Tibial nerve (tissue), 4 donors: ENCODE measurements around the gene RIMS3.

Experiments used
- CTCF ChIP-seq, 5 experiments: fragments of 200-600 bp in 3 of 5; fragments of 450-650 bp in 2 of 5; sonication (generic) in 3 of 5; IDR thresholded peaks; one replicate each; pipeline ENCODE4 v1.5.1; 2016 to 2019; ENCODE audit warnings: antibody characterized with exemption in 5 of 5, mild to moderate bottlenecking in 3 of 5, moderate library complexity in 2 of 5
- EP300 ChIP-seq, 2 donors: sonication (generic); formaldehyde crosslinking; IDR thresholded peaks; one replicate each; pipeline ENCODE4 v1.6.1; 2017; ENCODE audit warnings: antibody characterized with exemption in 2 of 2, mild to moderate bottlenecking in 1 of 2
- POLR2A ChIP-seq, 2 donors: fragments of 450-650 bp; IDR thresholded peaks; one replicate each; pipeline ENCODE4 v1.6.1; 2017; ENCODE audit warnings: antibody characterized with exemption in 2 of 2, mild to moderate bottlenecking in 2 of 2, moderate library complexity in 2 of 2

- no peak for TF ChIP-seq POLR2A (IDR thresholded peaks at IDR 0.05)
- no peak for TF ChIP-seq CTCF (IDR thresholded peaks at IDR 0.05)
- TF ChIP-seq EP300 (IDR thresholded peaks at IDR 0.05) = no peak
Measured at GRCh38 chr1:40664791-40665190, 691 bp downstream of the RIMS3 start.
